HTERT RPE-1 (cell line): ENCODE data around the gene CYP24A1.

Experiments used
- in situ Hi-C: fragments of 300-500 bp; cut with MboI; formaldehyde crosslinking; loops from 4 replicates; pipeline ENCODE4 v1.14.3; 2020; ENCODE audit warnings: low sequenced_read_pairs

Gene CYP24A1

GRCh38 chr20:54118220-54119001 is 55.4 kb downstream of the CYP24A1 start:
- in situ Hi-C loops: no loop called here

- in situ Hi-C loops: no loop called here
These were observed 57.1 kb downstream of the CYP24A1 start for GRCh38 chr20:54116550-54117235.

GRCh38 chr20:54115172-54115854 is 58.5 kb downstream of the CYP24A1 start:
- in situ Hi-C loops: no loop called here

- in situ Hi-C loops: no loop called here
These were observed 59.7 kb downstream of the CYP24A1 start for GRCh38 chr20:54114109-54114508.

GRCh38 chr20:54113566-54113965 is 60.2 kb downstream of the CYP24A1 start:
- in situ Hi-C loops: no loop called here

- in situ Hi-C loops: no loop called here
These were observed 61.4 kb downstream of the CYP24A1 start for GRCh38 chr20:54112221-54112884.

- in situ Hi-C loops: no loop called here
These were observed 62.3 kb downstream of the CYP24A1 start for GRCh38 chr20:54111460-54111859.

- in situ Hi-C loops: no loop called here
These were observed 63.3 kb downstream of the CYP24A1 start for GRCh38 chr20:54110457-54110856.

- in situ Hi-C loops: no loop called here
These were observed 63.7 kb downstream of the CYP24A1 start for GRCh38 chr20:54110041-54110440.

- in situ Hi-C loops: no loop called here
These were observed 65.0 kb downstream of the CYP24A1 start for GRCh38 chr20:54108817-54109216.

- in situ Hi-C loops: no loop called here
These were observed 65.5 kb downstream of the CYP24A1 start for GRCh38 chr20:54108326-54108642.

- in situ Hi-C loops: no loop called here
These were observed 66.0 kb downstream of the CYP24A1 start for GRCh38 chr20:54107600-54108325.

- in situ Hi-C loops: no loop called here
These were observed 66.6 kb downstream of the CYP24A1 start for GRCh38 chr20:54107181-54107580.

- in situ Hi-C loops: no loop called here
These were observed 67.6 kb downstream of the CYP24A1 start for GRCh38 chr20:54106162-54106561.

GRCh38 chr20:54105653-54106052 is 68.1 kb downstream of the CYP24A1 start:
- in situ Hi-C loops: no loop called here

- in situ Hi-C loops: no loop called here
These were observed 69.0 kb downstream of the CYP24A1 start for GRCh38 chr20:54104781-54105180.

- in situ Hi-C loops: no loop called here
These were observed 69.8 kb downstream of the CYP24A1 start for GRCh38 chr20:54103762-54104600.
